Activated CD8-positive, alpha-beta T cell treated with anti-CD3 and anti-CD28 coated beads, Interleukin-2, amount 10 ng/mL, durations not matched to agents 7 days and 5 days (primary cell): ENCODE results near the gene ZNF526. TPM values are rescaled to one million over a fixed set of nuclear protein-coding genes. Genes with fewer than 3 reads are reported as not detected.

Experiments used
- ATAC-seq: fragments of 150-1000 bp; cut with Tn5 transposase; one replicate; pipeline ENCODE4 v1.10.0; 2021; ENCODE audit warnings: moderate library complexity
- CTCF ChIA-PET: fragments of 350-600 bp; sonication (Branson Sonifier 250); formaldehyde crosslinking; loops from one replicate; lab custom pipeline; 2021; ENCODE audit warnings: antibody characterized with exemption; lab: Charles Lee
- POLR2A ChIA-PET: fragments of 350-600 bp; sonication (Branson Sonifier 250); formaldehyde crosslinking; loops from one replicate; lab custom pipeline; 2021; ENCODE audit warnings: antibody characterized with exemption; lab: Charles Lee
- DNase-seq: peaks from one replicate; pipeline ENCODE4 v3.0.0-alpha.2; 2020
- H3K27ac Mint-ChIP-seq: one replicate; pipeline ENCODE4 v1.8.0; 2021; ENCODE audit warnings: mild to moderate bottlenecking, mixed read lengths
- H3K27me3 Mint-ChIP-seq: one replicate; pipeline ENCODE4 v1.8.0; 2021; ENCODE audit warnings: low read depth, mixed read lengths
- H3K36me3 Mint-ChIP-seq: one replicate; pipeline ENCODE4 v1.8.0; 2021; ENCODE audit warnings: low read depth, mixed read lengths
- H3K4me1 Mint-ChIP-seq: one replicate; pipeline ENCODE4 v1.8.0; 2021; ENCODE audit warnings: low read depth, mixed read lengths
- H3K4me3 Mint-ChIP-seq: one replicate; pipeline ENCODE4 v1.8.0; 2021; ENCODE audit warnings: mild to moderate bottlenecking, mixed read lengths
- H3K9me3 Mint-ChIP-seq: one replicate; pipeline ENCODE4 v1.8.0; 2022; ENCODE audit warnings: mixed read lengths; ENCODE audit not compliant: insufficient read depth
- total RNA-seq, 2 experiments: library from RNA; stranded (reverse); gene quantifications; one replicate each; pipeline ENCODE4 v1.2.3, GENCODE V29; 2021

Gene ZNF526
- total RNA-seq, 2 experiments from 2014 or later, result 19.5 to 21.5 TPM

GRCh38 chr19:42248270-42249148, 28.4 kb downstream of the ZNF526 start:
- DNase-seq (no peak), ATAC-seq (no peak)
- Mint-ChIP-seq H3K4me3 (no peak overlapping the region), H3K36me3 (peaks cover 12% of the 10 kb centered on the region), H3K27ac (peak overlapping the region; percentile 69), H3K27me3 (no peaks in the 10 kb centered on the region), H3K9me3 (no peaks in the 10 kb centered on the region), H3K4me1 (peaks cover 51% of the 10 kb centered on the region)
- POLR2A ChIA-PET, result interaction anchor here (1.2 kb wide), 1 partner anchor 22 kb away, joined by 4 read pairs; no protein-coding TSS in a partner anchor
- CTCF ChIA-PET, result interaction anchor here (9.0 kb wide), 1 partner anchor 31 kb away, joined by 113 read pairs; no protein-coding TSS in a partner anchor

- Mint-ChIP-seq H3K27me3 (no peaks in the 10 kb centered on the region), H3K36me3 (peaks cover 12% of the 10 kb centered on the region), H3K4me1 (peaks cover 48% of the 10 kb centered on the region), H3K27ac (peak overlapping the region; percentile 69), H3K9me3 (no peaks in the 10 kb centered on the region), H3K4me3 (no peak overlapping the region)
- POLR2A ChIA-PET, result interaction anchor here (1.0 to 1.2 kb wide), 2 partner anchors 21 to 33 kb away, joined by 3 to 4 read pairs; no protein-coding TSS in a partner anchor
- DNase-seq, result no peak
- CTCF ChIA-PET, result interaction anchor here (1.2 to 9.0 kb wide), 3 partner anchors 30 to 116 kb away, joined by 3 to 113 read pairs (median 22); no protein-coding TSS in a partner anchor
- ATAC-seq, result no peak
Measured at GRCh38 chr19:42249149-42249750, 29.1 kb downstream of the ZNF526 start.

- no peak for DNase-seq
- CTCF ChIA-PET, result interaction anchor here (1.2 to 3.6 kb wide), 3 partner anchors 30 to 141 kb away, joined by 3 to 22 read pairs (median 4); no protein-coding TSS in a partner anchor
- Mint-ChIP-seq H3K9me3 (no peaks in the 10 kb centered on the region), H3K27me3 (no peaks in the 10 kb centered on the region), H3K4me3 (no peak overlapping the region), H3K36me3 (peaks cover 12% of the 10 kb centered on the region), H3K27ac (peak overlapping the region; percentile 73), H3K4me1 (peaks cover 44% of the 10 kb centered on the region)
- no peak for ATAC-seq
- POLR2A ChIA-PET, result interaction anchor here (1.0 to 1.2 kb wide), 2 partner anchors 20 to 33 kb away, joined by 3 to 4 read pairs; no protein-coding TSS in a partner anchor
Measured at GRCh38 chr19:42249769-42250168, 29.7 kb downstream of the ZNF526 start.

- no peak overlapping the region for H3K4me3 Mint-ChIP-seq
- DNase-seq (no peak), ATAC-seq (no peak)
- H3K27ac Mint-ChIP-seq, result peak overlapping the region; percentile 73
- POLR2A ChIA-PET, result interaction anchor here (0.6 to 1.4 kb wide), 7 partner anchors 20 to 154 kb away, joined by 3 to 7 read pairs (median 3); partner anchors contain the start of gene POU2F2
- CTCF ChIA-PET, result interaction anchor here (1.2 to 3.6 kb wide), 3 partner anchors 29 to 141 kb away, joined by 3 to 22 read pairs (median 4); no protein-coding TSS in a partner anchor
- peaks cover 40% of the 10 kb centered on the region for H3K4me1 Mint-ChIP-seq
- no peaks in the 10 kb centered on the region for H3K27me3 Mint-ChIP-seq
- no peaks in the 10 kb centered on the region for H3K9me3 Mint-ChIP-seq
- H3K36me3 Mint-ChIP-seq, result peaks cover 12% of the 10 kb centered on the region
Measured at GRCh38 chr19:42250183-42250665, 30.1 kb downstream of the ZNF526 start.

- no peak for ATAC-seq
- Mint-ChIP-seq H3K27me3 (peaks cover 1% of the 10 kb centered on the region), H3K4me3 (peak overlapping the region; percentile 28), H3K27ac (peak overlapping the region; percentile 83), H3K4me1 (peaks cover 35% of the 10 kb centered on the region), H3K9me3 (no peaks in the 10 kb centered on the region), H3K36me3 (peaks cover 12% of the 10 kb centered on the region)
- POLR2A ChIA-PET, result interaction anchor here (0.6 to 1.4 kb wide), 6 partner anchors 20 to 155 kb away, joined by 3 to 7 read pairs (median 3); partner anchors contain the start of gene POU2F2
- DNase-seq, result peak; percentile 59
- CTCF ChIA-PET, result interaction anchor here (1.0 to 3.6 kb wide), 4 partner anchors 20 to 142 kb away, joined by 3 to 22 read pairs (median 4); no protein-coding TSS in a partner anchor
Measured at GRCh38 chr19:42250666-42251531, 30.8 kb downstream of the ZNF526 start.

- no peaks in the 10 kb centered on the region for H3K9me3 Mint-ChIP-seq
- H3K4me3 Mint-ChIP-seq, result peak overlapping the region; percentile 84
- ChIA-PET POLR2A (interaction anchor here (0.8 to 1.7 kb wide), 6 partner anchors 8 to 31 kb away, joined by 3 to 7 read pairs (median 4); partner anchors contain the start of gene ZNF526), CTCF (interaction anchor here (1.0 to 3.6 kb wide), 3 partner anchors 19 to 119 kb away, joined by 3 to 22 read pairs (median 3); no protein-coding TSS in a partner anchor)
- H3K36me3 Mint-ChIP-seq, result peaks cover 12% of the 10 kb centered on the region
- ATAC-seq (no peak), DNase-seq (no peak)
- peaks cover 7% of the 10 kb centered on the region for H3K27me3 Mint-ChIP-seq
- peaks cover 35% of the 10 kb centered on the region for H3K4me1 Mint-ChIP-seq
- H3K27ac Mint-ChIP-seq, result peak overlapping the region; percentile 83
Measured at GRCh38 chr19:42251572-42252358, 31.7 kb downstream of the ZNF526 start.

- H3K36me3 Mint-ChIP-seq, result peaks cover 12% of the 10 kb centered on the region
- DNase-seq, result no peak
- ATAC-seq, result no peak
- POLR2A ChIA-PET, result interaction anchor here (1.0 to 1.7 kb wide), 4 partner anchors 9 to 32 kb away, joined by 3 to 6 read pairs (median 4); partner anchors contain the start of gene ZNF526
- CTCF ChIA-PET, result interaction anchor here (3.6 kb wide), 1 partner anchor 27 kb away, joined by 22 read pairs; no protein-coding TSS in a partner anchor
- peak overlapping the region; percentile 84 for H3K4me3 Mint-ChIP-seq
- H3K4me1 Mint-ChIP-seq, result peaks cover 36% of the 10 kb centered on the region
- no peaks in the 10 kb centered on the region for H3K9me3 Mint-ChIP-seq
- H3K27ac Mint-ChIP-seq, result peak overlapping the region; percentile 89
- H3K27me3 Mint-ChIP-seq, result peaks cover 7% of the 10 kb centered on the region
Measured at GRCh38 chr19:42252365-42253244, 32.5 kb downstream of the ZNF526 start.

GRCh38 chr19:42253245-42254088, 33.4 kb downstream of the ZNF526 start:
- no peaks in the 10 kb centered on the region for H3K9me3 Mint-ChIP-seq
- ATAC-seq, result peak; percentile 28
- CTCF ChIA-PET, result no interaction called here
- H3K4me3 Mint-ChIP-seq, result peak overlapping the region; percentile 84
- H3K27ac Mint-ChIP-seq, result peak overlapping the region; percentile 89
- H3K4me1 Mint-ChIP-seq, result peaks cover 36% of the 10 kb centered on the region
- peak; percentile 70 for DNase-seq
- POLR2A ChIA-PET, result interaction anchor here (1.5 to 1.7 kb wide), 2 partner anchors 17 to 33 kb away, joined by 3 to 6 read pairs; partner anchors contain the start of gene ZNF526
- H3K27me3 Mint-ChIP-seq, result peaks cover 7% of the 10 kb centered on the region
- H3K36me3 Mint-ChIP-seq, result peaks cover 12% of the 10 kb centered on the region
